Loucy (cell line): Measurements from ENCODE around the gene RBFOX2.

Experiments used
- EZH2phosphoT487 ChIP-seq: fragments of 200-600 bp; IDR thresholded peaks from 2 replicates; pipeline ENCODE4 v1.6.1; 2018; ENCODE audit warnings: antibody characterized with exemption, mild to moderate bottlenecking, moderate library complexity, borderline replicate concordance
- TF ChIP-seq, protein P1 (sequence below): fragments of 200-600 bp; sonication (generic); conservative IDR thresholded peaks from 2 replicates; pipeline ENCODE4 v1.5.1; 2014; ENCODE audit warnings: mild to moderate bottlenecking, antibody characterized with exemption, low read length

DNA sequence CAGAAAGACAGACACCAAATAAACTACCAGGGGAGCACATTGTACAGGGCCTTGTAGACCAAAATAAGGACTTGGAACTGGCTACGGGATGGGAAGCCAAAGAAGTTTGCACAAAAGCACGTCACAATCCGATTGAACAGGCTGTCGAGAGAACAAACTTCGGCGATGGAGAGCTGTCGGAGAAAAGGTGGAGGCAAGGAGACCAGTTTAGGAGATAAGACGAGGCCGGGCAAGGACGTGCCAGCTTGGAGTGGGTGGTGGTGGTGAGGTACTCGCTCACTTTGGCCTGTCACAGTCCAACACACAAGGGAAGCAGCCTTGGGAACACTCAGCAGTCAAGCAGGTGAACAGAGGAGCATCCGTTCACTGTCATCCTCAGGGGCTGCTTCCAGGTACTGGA, 291.9 kb downstream of the RBFOX2 start:
- TF ChIP-seq, protein P1, sequence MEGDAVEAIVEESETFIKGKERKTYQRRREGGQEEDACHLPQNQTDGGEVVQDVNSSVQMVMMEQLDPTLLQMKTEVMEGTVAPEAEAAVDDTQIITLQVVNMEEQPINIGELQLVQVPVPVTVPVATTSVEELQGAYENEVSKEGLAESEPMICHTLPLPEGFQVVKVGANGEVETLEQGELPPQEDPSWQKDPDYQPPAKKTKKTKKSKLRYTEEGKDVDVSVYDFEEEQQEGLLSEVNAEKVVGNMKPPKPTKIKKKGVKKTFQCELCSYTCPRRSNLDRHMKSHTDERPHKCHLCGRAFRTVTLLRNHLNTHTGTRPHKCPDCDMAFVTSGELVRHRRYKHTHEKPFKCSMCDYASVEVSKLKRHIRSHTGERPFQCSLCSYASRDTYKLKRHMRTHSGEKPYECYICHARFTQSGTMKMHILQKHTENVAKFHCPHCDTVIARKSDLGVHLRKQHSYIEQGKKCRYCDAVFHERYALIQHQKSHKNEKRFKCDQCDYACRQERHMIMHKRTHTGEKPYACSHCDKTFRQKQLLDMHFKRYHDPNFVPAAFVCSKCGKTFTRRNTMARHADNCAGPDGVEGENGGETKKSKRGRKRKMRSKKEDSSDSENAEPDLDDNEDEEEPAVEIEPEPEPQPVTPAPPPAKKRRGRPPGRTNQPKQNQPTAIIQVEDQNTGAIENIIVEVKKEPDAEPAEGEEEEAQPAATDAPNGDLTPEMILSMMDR, result no peak
- TF ChIP-seq EZH2phosphoT487, result no peak
